Right forelimb (tissue), 1 donor: Measurements from ENCODE around the gene SEC14L3.

Experiments
- DNase-seq: peaks from one replicate; pipeline ENCODE4 v3.0.0-alpha.2; 2018

SEC14L3 gene

GRCh38 chr22:30441088-30441487 lies 30.7 kb downstream of the SEC14L3 start:
- no peak for DNase-seq

GRCh38 chr22:30439836-30440235 lies 32.0 kb downstream of the SEC14L3 start:
- no peak for DNase-seq

- no peak for DNase-seq
Observed at GRCh38 chr22:30439226-30439625, 32.6 kb downstream of the SEC14L3 start.

GRCh38 chr22:30438559-30438958 lies 33.3 kb downstream of the SEC14L3 start:
- DNase-seq: no peak

GRCh38 chr22:30436196-30436595 lies 35.6 kb downstream of the SEC14L3 start:
- DNase-seq: no peak

GRCh38 chr22:30435674-30436126 lies 36.1 kb downstream of the SEC14L3 start:
- DNase-seq: no peak

- no peak for DNase-seq
Observed at GRCh38 chr22:30434843-30435242, 37.0 kb downstream of the SEC14L3 start.

GRCh38 chr22:30433773-30434172 lies 38.0 kb downstream of the SEC14L3 start:
- no peak for DNase-seq

GRCh38 chr22:30433227-30433626 lies 38.6 kb downstream of the SEC14L3 start:
- DNase-seq: no peak

- no peak for DNase-seq
Observed at GRCh38 chr22:30432520-30432919, 39.3 kb downstream of the SEC14L3 start.

- no peak for DNase-seq
Observed at GRCh38 chr22:30432096-30432495, 39.7 kb downstream of the SEC14L3 start.

- no peak for DNase-seq
Observed at GRCh38 chr22:30430933-30431332, 40.9 kb downstream of the SEC14L3 start.

- no peak for DNase-seq
Observed at GRCh38 chr22:30429887-30430286, 41.9 kb downstream of the SEC14L3 start.

GRCh38 chr22:30427871-30428270 lies 43.9 kb downstream of the SEC14L3 start:
- DNase-seq: no peak

GRCh38 chr22:30426388-30427353 lies 45.1 kb downstream of the SEC14L3 start:
- peak; percentile 83 for DNase-seq

GRCh38 chr22:30425616-30426387 lies 46.0 kb downstream of the SEC14L3 start, which contains the start of gene MTFP1:
TSS of gene MTFP1 (plus strand) at chr22:30425768. CDS start at chr22:30425880, 112 bp downstream.
- DNase-seq: peak; percentile 78

- DNase-seq: no peak
Observed at GRCh38 chr22:30425327-30425615, 46.5 kb downstream of the SEC14L3 start.

GRCh38 chr22:30424534-30425326 lies 47.1 kb downstream of the SEC14L3 start:
- no peak for DNase-seq

GRCh38 chr22:30423959-30424533 lies 47.8 kb downstream of the SEC14L3 start:
- DNase-seq: peak; percentile 99

GRCh38 chr22:30423301-30423958 lies 48.4 kb downstream of the SEC14L3 start:
- DNase-seq: no peak

GRCh38 chr22:30422481-30423300 lies 49.1 kb downstream of the SEC14L3 start:
- DNase-seq: peak; percentile 67
